NT2/D1 (cell line): ENCODE data around the gene DLX4.

Experiments
- DNase-seq: peaks from one replicate; pipeline ENCODE4 v3.0.0-alpha.2; 2011; ENCODE audit warnings: low read depth, low spot score
- H3K27me3 ChIP-seq: 2 replicates; pipeline ENCODE4 v1.6.0; 2011; ENCODE audit warnings: mild to moderate bottlenecking; ENCODE audit not compliant: insufficient read length, insufficient read depth
- H3K36me3 ChIP-seq: 2 replicates; pipeline ENCODE4 v1.6.1; 2011; ENCODE audit warnings: mild to moderate bottlenecking, low read length, mixed read lengths; ENCODE audit not compliant: insufficient read depth, insufficient read length
- H3K4me1 ChIP-seq: 2 replicates; pipeline ENCODE4 v1.5.1; 2011; ENCODE audit not compliant: insufficient read depth, insufficient read length
- H3K4me3 ChIP-seq: 2 replicates; pipeline ENCODE4 v1.5.1; 2011; ENCODE audit warnings: low read depth; ENCODE audit not compliant: insufficient read length
- H3K9ac ChIP-seq: 2 replicates; pipeline ENCODE4 v1.6.0; 2011; ENCODE audit warnings: low read depth; ENCODE audit not compliant: insufficient read length
- H3K9me3 ChIP-seq: 2 replicates; pipeline ENCODE4 v1.5.1; 2011; ENCODE audit warnings: mild to moderate bottlenecking, low read length; ENCODE audit not compliant: insufficient read depth
- SUZ12 ChIP-seq: IDR thresholded peaks from 2 replicates; pipeline ENCODE4 v1.6.1; 2011; ENCODE audit not compliant: insufficient read length, insufficient read depth; ENCODE audit errors: extremely low read depth
- YY1 ChIP-seq: IDR thresholded peaks from 2 replicates; pipeline ENCODE4 v1.6.1; 2011; ENCODE audit not compliant: insufficient read length, insufficient read depth
- ZNF274 ChIP-seq: IDR thresholded peaks from 2 replicates; pipeline ENCODE4 v1.6.1; 2011; ENCODE audit warnings: mild to moderate bottlenecking, low read depth, low read length

DLX4 gene

GRCh38 chr17:49985310-49985990, 16.5 kb downstream of the DLX4 start:
- Histone ChIP-seq H3K36me3 (no peaks in the 10 kb centered on the region), H3K9me3 (no peaks in the 10 kb centered on the region), H3K9ac (no peak overlapping the region), H3K27me3 (peaks cover 46% of the 10 kb centered on the region), H3K4me1 (peaks cover 26% of the 10 kb centered on the region), H3K4me3 (no peak overlapping the region)
- DNase-seq = no peak
- TF ChIP-seq SUZ12 = no peak
- TF ChIP-seq YY1 = no peak
- no peak for TF ChIP-seq ZNF274

GRCh38 chr17:49986396-49987289, 17.7 kb downstream of the DLX4 start:
- no peak overlapping the region for H3K4me3 ChIP-seq
- peaks cover 58% of the 10 kb centered on the region for H3K27me3 ChIP-seq
- no peak overlapping the region for H3K9ac ChIP-seq
- H3K36me3 ChIP-seq = no peaks in the 10 kb centered on the region
- no peak for DNase-seq
- H3K9me3 ChIP-seq = no peaks in the 10 kb centered on the region
- peaks cover 24% of the 10 kb centered on the region for H3K4me1 ChIP-seq
- TF ChIP-seq YY1 = no peak
- TF ChIP-seq SUZ12 = no peak
- no peak for TF ChIP-seq ZNF274

DNA sequence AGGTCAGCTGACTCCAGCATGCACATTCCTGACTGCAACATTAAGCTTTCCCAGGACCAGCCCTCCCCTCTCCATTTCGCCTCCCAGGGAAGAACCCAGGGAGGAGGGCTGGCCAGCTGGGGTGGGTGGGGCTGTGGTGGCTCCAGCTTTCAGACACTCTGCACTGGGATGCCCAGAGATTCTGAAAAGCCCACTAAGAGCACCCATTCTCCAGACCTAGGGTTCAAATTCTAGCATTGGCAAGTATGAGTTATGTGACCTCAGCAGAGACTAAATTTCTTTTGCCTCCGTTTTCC, 18.2 kb downstream of the DLX4 start:
- no peaks in the 10 kb centered on the region for H3K36me3 ChIP-seq
- no peak for DNase-seq
- TF ChIP-seq SUZ12 = no peak
- no peak for TF ChIP-seq ZNF274
- no peak for TF ChIP-seq YY1
- no peak overlapping the region for H3K4me3 ChIP-seq
- no peaks in the 10 kb centered on the region for H3K9me3 ChIP-seq
- peaks cover 63% of the 10 kb centered on the region for H3K27me3 ChIP-seq
- no peak overlapping the region for H3K9ac ChIP-seq
- H3K4me1 ChIP-seq = peaks cover 24% of the 10 kb centered on the region

GRCh38 chr17:49987681-49988441, 18.9 kb downstream of the DLX4 start:
- Histone ChIP-seq H3K4me3 (no peak overlapping the region), H3K9ac (no peak overlapping the region), H3K4me1 (peaks cover 26% of the 10 kb centered on the region), H3K36me3 (no peaks in the 10 kb centered on the region), H3K27me3 (peaks cover 66% of the 10 kb centered on the region), H3K9me3 (no peaks in the 10 kb centered on the region)
- no peak for DNase-seq
- TF ChIP-seq YY1 = no peak
- TF ChIP-seq SUZ12 = no peak
- TF ChIP-seq ZNF274 = no peak

DNA sequence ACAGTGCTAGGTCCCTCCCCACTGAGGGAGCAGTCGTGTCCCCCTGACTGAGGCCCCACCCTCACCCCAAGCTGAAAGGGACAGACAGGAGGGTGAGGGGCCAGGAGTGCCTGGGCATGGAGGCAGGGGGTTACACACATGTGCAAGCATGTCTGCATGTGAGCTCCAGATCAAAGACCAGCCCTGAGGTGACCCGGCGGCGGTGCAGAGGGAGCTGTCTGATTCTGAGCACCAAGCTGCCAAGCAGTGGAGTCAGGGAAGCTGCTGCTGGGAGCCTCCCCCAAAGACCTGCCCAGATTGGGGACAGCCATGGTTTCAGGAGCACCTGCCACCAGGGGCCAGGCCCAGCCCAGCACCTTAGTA, 20.5 kb downstream of the DLX4 start:
- Histone ChIP-seq H3K4me1 (peaks cover 24% of the 10 kb centered on the region), H3K4me3 (no peak overlapping the region), H3K9ac (no peak overlapping the region), H3K27me3 (peaks cover 82% of the 10 kb centered on the region), H3K9me3 (no peaks in the 10 kb centered on the region), H3K36me3 (no peaks in the 10 kb centered on the region)
- TF ChIP-seq SUZ12 (no peak), ZNF274 (no peak), YY1 (no peak)
- DNase-seq = no peak

DNA sequence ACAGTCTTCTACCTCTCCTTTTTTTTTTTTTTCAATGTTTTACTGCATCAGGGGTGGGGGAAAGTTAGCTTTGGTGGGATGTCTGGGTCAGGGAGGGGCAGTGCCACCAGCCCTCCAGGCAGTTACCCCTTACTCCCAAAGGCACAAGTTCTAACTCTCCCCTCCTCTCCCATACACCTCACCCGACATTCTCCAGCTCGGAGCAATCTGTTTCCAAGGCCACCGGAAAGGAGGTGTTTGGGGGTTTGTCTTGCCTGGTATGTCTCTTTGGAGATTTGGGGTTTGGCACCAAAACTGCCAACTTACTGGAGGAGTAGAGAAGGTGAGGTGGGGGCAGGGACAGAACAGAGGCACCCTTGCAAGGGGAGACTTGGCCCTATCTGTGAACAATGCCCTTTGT, 21.3 kb downstream of the DLX4 start:
- Histone ChIP-seq H3K27me3 (peaks cover 89% of the 10 kb centered on the region), H3K9ac (no peak overlapping the region), H3K9me3 (no peaks in the 10 kb centered on the region), H3K4me1 (peaks cover 20% of the 10 kb centered on the region), H3K4me3 (no peak overlapping the region), H3K36me3 (no peaks in the 10 kb centered on the region)
- no peak for DNase-seq
- TF ChIP-seq ZNF274 = no peak
- TF ChIP-seq YY1 = no peak
- TF ChIP-seq SUZ12 = no peak

GRCh38 chr17:49990921-49991320, 21.9 kb downstream of the DLX4 start:
- Histone ChIP-seq H3K27me3 (peaks cover 94% of the 10 kb centered on the region), H3K9me3 (no peaks in the 10 kb centered on the region), H3K4me1 (peaks cover 22% of the 10 kb centered on the region), H3K9ac (no peak overlapping the region), H3K36me3 (no peaks in the 10 kb centered on the region), H3K4me3 (no peak overlapping the region)
- DNase-seq = no peak
- TF ChIP-seq SUZ12 (no peak), ZNF274 (no peak), YY1 (no peak)
